22Rv1 (cell line): ENCODE data around the gene HSD17B10.

ENCODE experiments used
- CTCF ChIP-seq: fragments of 450-650 bp; IDR thresholded peaks from 2 replicates; pipeline ENCODE4 v1.5.1; 2017; ENCODE audit warnings: mild to moderate bottlenecking
- ZFX ChIP-seq: fragments of 450-650 bp; IDR thresholded peaks from 2 replicates; pipeline ENCODE4 v1.6.1; 2017; ENCODE audit warnings: antibody characterized with exemption, borderline replicate concordance

DNA sequence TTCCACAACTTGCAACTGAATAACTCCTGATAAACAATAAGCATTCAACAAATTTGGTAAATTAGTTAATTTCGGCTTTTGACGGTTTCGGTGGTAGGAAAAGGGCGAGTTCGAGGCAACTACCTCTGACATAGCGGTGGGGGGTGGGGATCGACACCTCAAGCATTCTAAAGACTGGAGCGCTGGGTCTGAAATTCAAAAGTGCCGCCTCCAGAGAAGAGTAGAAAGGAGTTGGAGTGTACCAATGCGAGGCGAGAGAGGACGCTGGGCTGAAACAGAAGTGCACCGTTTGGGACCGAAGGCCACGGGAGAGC lies 12.4 kb downstream of the HSD17B10 start:
- TF ChIP-seq CTCF (no peak), ZFX (no peak)
